GM19328 (cell line): ENCODE results near the gene SP3.
"Not testable (repeated sequence)": the region's sequence is repeated elsewhere in the genome, so short reads cannot be mapped to it uniquely, and the experiment has no call there.

Experiments used
- ATAC-seq: cut with Tn5 transposase; IDR thresholded peaks from one replicate; pipeline ENCODE4 v1.9.1; 2021; ENCODE audit warnings: mild to moderate bottlenecking, moderate library complexity; ENCODE audit not compliant: unreplicated experiment

Gene SP3

GRCh38 chr2:173892341-173892740 is 72.8 kb downstream of the SP3 start:
- no peak for ATAC-seq

- ATAC-seq: no peak
Measured at GRCh38 chr2:173891315-173892037, 73.7 kb downstream of the SP3 start.

- not testable (repeated sequence) for ATAC-seq
Measured at GRCh38 chr2:173889464-173889863, 75.7 kb downstream of the SP3 start.

GRCh38 chr2:173886613-173887012 is 78.6 kb downstream of the SP3 start:
- no peak for ATAC-seq

- no peak for ATAC-seq
Measured at GRCh38 chr2:173884025-173884802, 81.0 kb downstream of the SP3 start.

GRCh38 chr2:173881886-173882285 is 83.3 kb downstream of the SP3 start:
- no peak for ATAC-seq

- no peak for ATAC-seq
Measured at GRCh38 chr2:173881461-173881860, 83.7 kb downstream of the SP3 start.

- ATAC-seq: no peak
Measured at GRCh38 chr2:173880561-173880960, 84.6 kb downstream of the SP3 start.

GRCh38 chr2:173876833-173877413 is 88.2 kb downstream of the SP3 start:
- ATAC-seq: no peak

GRCh38 chr2:173874894-173875237 is 90.3 kb downstream of the SP3 start:
- ATAC-seq: peak; percentile 83

- ATAC-seq: peak; percentile 26
Measured at GRCh38 chr2:173874003-173874893, 90.9 kb downstream of the SP3 start.

- no peak for ATAC-seq
Measured at GRCh38 chr2:173872714-173873113, 92.5 kb downstream of the SP3 start.

GRCh38 chr2:173869244-173870229 is 95.6 kb downstream of the SP3 start:
- ATAC-seq: no peak

GRCh38 chr2:173868406-173868805 is 96.8 kb downstream of the SP3 start:
- ATAC-seq: no peak

- ATAC-seq: no peak
Measured at GRCh38 chr2:173866874-173867618, 98.1 kb downstream of the SP3 start.

GRCh38 chr2:173865971-173866873 is 99.0 kb downstream of the SP3 start:
- ATAC-seq: no peak

GRCh38 chr2:173862612-173863217 is 102.5 kb downstream of the SP3 start:
- no peak for ATAC-seq

- ATAC-seq: no peak
Measured at GRCh38 chr2:173860566-173860965, 104.6 kb downstream of the SP3 start.
